ENCODE results near the gene WAPL.

GRCh38 chr10:86447432-86447831, 74.2 kb downstream of the WAPL start:
- TF ChIP-seq CTCF (IDR thresholded peaks at IDR 0.05), result no peak
- TF ChIP-seq POLR2A (IDR thresholded peaks at IDR 0.05), result no peak

Measured in right lobe of liver (tissue), 4 donors.